ENCODE results near the gene ADRA2B.
"Not testable (repeated sequence)": the region's sequence is repeated elsewhere in the genome, so short reads cannot be mapped to it uniquely, and the experiment has no call there.

ADRA2B gene

DNA sequence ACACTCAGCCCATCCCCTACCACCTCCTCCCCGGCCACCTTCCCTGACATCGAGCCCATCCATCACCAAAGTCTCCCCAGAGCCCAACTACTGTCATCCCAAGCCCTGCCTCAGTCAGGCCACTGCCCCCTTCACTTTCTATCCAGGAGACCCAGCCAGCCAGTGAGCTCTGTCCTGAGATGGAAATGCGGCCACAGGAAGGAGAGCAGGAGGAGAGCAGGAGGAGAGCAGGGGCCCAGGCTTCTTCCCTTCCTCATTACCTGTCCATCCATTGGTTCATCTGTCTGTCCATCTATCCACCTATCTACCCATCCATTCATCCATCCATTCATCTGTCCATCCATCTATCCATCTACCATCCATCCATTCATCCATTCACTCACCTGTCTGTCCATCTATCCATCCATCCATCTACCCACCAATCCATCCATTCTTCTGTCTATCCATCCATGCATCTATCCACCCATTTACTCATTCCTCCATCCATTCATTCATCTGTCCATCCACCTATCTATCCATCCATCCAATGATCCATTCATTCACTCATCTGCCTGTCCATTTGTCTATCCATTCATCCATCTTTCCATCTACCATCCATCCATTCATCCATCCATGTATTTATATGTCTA, 52.2 kb downstream of the ADRA2B start:
- DNase-seq: not testable (repeated sequence)

DNA sequence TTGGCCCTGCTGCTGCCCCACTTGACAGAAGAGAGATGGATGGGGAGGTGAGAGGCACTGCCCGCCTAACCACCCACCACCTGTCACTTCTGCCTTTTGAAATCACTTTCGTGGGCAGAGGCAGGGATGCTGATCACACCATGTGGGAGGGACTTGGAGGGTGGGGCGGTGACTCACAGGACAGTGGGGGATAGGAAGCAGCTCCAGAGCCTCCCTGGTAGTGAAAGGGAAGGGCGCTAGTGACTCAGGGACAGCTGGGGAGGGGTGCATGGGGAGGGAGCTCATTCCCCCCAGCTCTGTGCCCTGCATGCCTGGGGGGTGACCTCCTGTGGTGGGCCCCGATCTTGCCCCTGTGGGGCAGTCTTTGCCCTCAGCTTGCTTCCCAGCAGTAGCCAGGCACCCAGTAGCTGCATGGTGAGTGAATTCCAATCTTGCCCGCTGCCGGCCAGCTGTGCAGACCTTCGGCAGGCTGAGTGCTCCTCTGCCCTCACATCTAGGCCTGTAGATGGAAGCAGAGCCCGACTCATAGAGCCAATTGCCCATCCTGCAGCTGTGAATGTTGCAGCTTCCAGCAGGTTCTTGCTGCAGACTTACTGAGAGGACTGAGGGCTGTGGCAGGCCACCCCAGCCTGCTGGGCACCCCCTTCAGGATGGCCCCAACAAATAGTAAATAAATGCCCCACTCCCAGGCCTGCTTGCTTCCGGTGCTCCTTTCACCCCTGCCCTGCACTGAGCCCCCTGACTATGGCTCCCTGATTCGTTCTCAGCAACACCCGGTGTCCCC, 53.1 kb downstream of the ADRA2B start:
- peak; percentile 84 for DNase-seq

All from EL (cell line).